IPS DF 4.7 (cell line): Measurements from ENCODE around the gene IL1RAPL2.
"Not testable (repeated sequence)": the region's sequence is repeated elsewhere in the genome, so short reads cannot be mapped to it uniquely, and the experiment has no call there.

Source experiments
- DNase-seq: peaks from one replicate; pipeline ENCODE4 v3.0.0-alpha.2; 2013; ENCODE audit warnings: low spot score; ENCODE audit errors: extremely low read depth

Gene IL1RAPL2

GRCh38 chrX:105564501-105564900 lies 998.5 kb downstream of the IL1RAPL2 start:
- DNase-seq, result no peak

- DNase-seq, result no peak
These were observed 999.9 kb downstream of the IL1RAPL2 start for GRCh38 chrX:105565856-105566255.

- DNase-seq, result no peak
These were observed 1001.1 kb downstream of the IL1RAPL2 start for GRCh38 chrX:105567082-105567481.

- no peak for DNase-seq
These were observed 1042.7 kb downstream of the IL1RAPL2 start for GRCh38 chrX:105608745-105609144.

- DNase-seq, result no peak
These were observed 1043.5 kb downstream of the IL1RAPL2 start for GRCh38 chrX:105609530-105609929.

GRCh38 chrX:105610411-105610810 lies 1044.4 kb downstream of the IL1RAPL2 start:
- no peak for DNase-seq

- DNase-seq, result no peak
These were observed 1052.5 kb downstream of the IL1RAPL2 start for GRCh38 chrX:105618393-105619101.

- no peak for DNase-seq
These were observed 1068.2 kb downstream of the IL1RAPL2 start for GRCh38 chrX:105634180-105634579.

GRCh38 chrX:105635794-105636193 lies 1069.8 kb downstream of the IL1RAPL2 start:
- DNase-seq, result no peak

- no peak for DNase-seq
These were observed 1070.7 kb downstream of the IL1RAPL2 start for GRCh38 chrX:105636667-105637066.

- DNase-seq, result no peak
These were observed 1079.8 kb downstream of the IL1RAPL2 start for GRCh38 chrX:105645667-105646357.

GRCh38 chrX:105646592-105647372 lies 1080.8 kb downstream of the IL1RAPL2 start:
- no peak for DNase-seq

- no peak for DNase-seq
These were observed 1081.8 kb downstream of the IL1RAPL2 start for GRCh38 chrX:105647749-105648148.

GRCh38 chrX:105648732-105649131 lies 1082.7 kb downstream of the IL1RAPL2 start:
- DNase-seq, result no peak

GRCh38 chrX:105650577-105650976 lies 1084.6 kb downstream of the IL1RAPL2 start:
- no peak for DNase-seq

- DNase-seq, result no peak
These were observed 1085.0 kb downstream of the IL1RAPL2 start for GRCh38 chrX:105650986-105651385.

GRCh38 chrX:105653891-105654290 lies 1087.9 kb downstream of the IL1RAPL2 start:
- no peak for DNase-seq

GRCh38 chrX:105658136-105658535 lies 1092.1 kb downstream of the IL1RAPL2 start:
- DNase-seq, result no peak

- no peak for DNase-seq
These were observed 1096.2 kb downstream of the IL1RAPL2 start for GRCh38 chrX:105662248-105662647.

GRCh38 chrX:105664243-105664642 lies 1098.2 kb downstream of the IL1RAPL2 start:
- DNase-seq, result no peak

- not testable (repeated sequence) for DNase-seq
These were observed 1118.3 kb downstream of the IL1RAPL2 start for GRCh38 chrX:105684288-105684687.

- no peak for DNase-seq
These were observed 1128.8 kb downstream of the IL1RAPL2 start for GRCh38 chrX:105694839-105695238.
